ENCODE data around the gene CAMKMT. TPM values are rescaled to one million over a fixed set of nuclear protein-coding genes. Genes with fewer than 3 reads are reported as not detected.

Gene CAMKMT
- total and polyA plus RNA-seq, 7 donors, result 6.1 to 15.6 (median 11.6) TPM

GRCh38 chr2:44817673-44818335 lies 456.1 kb downstream of the CAMKMT start:
- Histone ChIP-seq H3K27ac (no peak overlapping the region), H3K4me1 (no peaks in the 10 kb centered on the region), H3K27me3 (peaks cover 0 to 13% (median 0%) of the 10 kb centered on the region in 3 donors), H3K4me3 (no peak overlapping the region), H3K9me3 (no peaks in the 10 kb centered on the region), H3K36me3 (no peaks in the 10 kb centered on the region)
- 75 to 88% methylated on average over 2 of the region's 2 CpGs for WGBS, 2 donors
- intact Hi-C loops (cut with DNase I), result no loop called here
- TF ChIP-seq EP300 (IDR thresholded peaks at IDR 0.05), result no peak
- TF ChIP-seq POLR2A (IDR thresholded peaks at IDR 0.05), result no peak
- no peak for TF ChIP-seq POLR2AphosphoS5 (IDR thresholded peaks at IDR 0.05)
- TF ChIP-seq CTCF (IDR thresholded peaks at IDR 0.05), result no peak
- DNase-seq, result no peak

- no peak for DNase-seq
- H3K36me3 ChIP-seq, result no peaks in the 10 kb centered on the region
- no peak overlapping the region for H3K4me3 ChIP-seq
- H3K9me3 ChIP-seq, result no peaks in the 10 kb centered on the region
- WGBS, 2 donors, result 83 to 86% methylated on average over 5 of the region's 5 CpGs
- H3K27me3 ChIP-seq, result peaks cover 0 to 3% (median 0%) of the 10 kb centered on the region in 3 donors
- TF ChIP-seq POLR2AphosphoS5 (IDR thresholded peaks at IDR 0.05) (no peak), CTCF (IDR thresholded peaks at IDR 0.05) (no peak), POLR2A (IDR thresholded peaks at IDR 0.05) (no peak), EP300 (IDR thresholded peaks at IDR 0.05) (no peak)
- intact Hi-C loops (cut with DNase I), result no loop called here
- H3K4me1 ChIP-seq, result no peaks in the 10 kb centered on the region
- no peak overlapping the region for H3K27ac ChIP-seq
These were observed 457.3 kb downstream of the CAMKMT start for GRCh38 chr2:44819061-44819460.

GRCh38 chr2:44821500-44821899 lies 459.8 kb downstream of the CAMKMT start:
- 74 to 89% methylated on average over 6 of the region's 6 CpGs for WGBS, 2 donors
- DNase-seq, result no peak
- Histone ChIP-seq H3K27me3 (no peaks in the 10 kb centered on the region), H3K36me3 (no peaks in the 10 kb centered on the region), H3K27ac (no peak overlapping the region), H3K4me1 (no peaks in the 10 kb centered on the region), H3K9me3 (no peaks in the 10 kb centered on the region), H3K4me3 (no peak overlapping the region)
- intact Hi-C loops (cut with DNase I), result no loop called here
- no peak for TF ChIP-seq CTCF (IDR thresholded peaks at IDR 0.05)
- TF ChIP-seq POLR2A (IDR thresholded peaks at IDR 0.05), result no peak
- no peak for TF ChIP-seq POLR2AphosphoS5 (IDR thresholded peaks at IDR 0.05)
- TF ChIP-seq EP300 (IDR thresholded peaks at IDR 0.05), result no peak

GRCh38 chr2:44822174-44822573 lies 460.4 kb downstream of the CAMKMT start:
- H3K27me3 ChIP-seq, result no peaks in the 10 kb centered on the region
- H3K36me3 ChIP-seq, result no peaks in the 10 kb centered on the region
- no peak overlapping the region for H3K4me3 ChIP-seq
- no peaks in the 10 kb centered on the region for H3K4me1 ChIP-seq
- TF ChIP-seq POLR2A (IDR thresholded peaks at IDR 0.05), result no peak
- TF ChIP-seq POLR2AphosphoS5 (IDR thresholded peaks at IDR 0.05), result no peak
- no peak for TF ChIP-seq EP300 (IDR thresholded peaks at IDR 0.05)
- no peak for TF ChIP-seq CTCF (IDR thresholded peaks at IDR 0.05)
- intact Hi-C loops (cut with DNase I), result no loop called here
- no peaks in the 10 kb centered on the region for H3K9me3 ChIP-seq
- DNase-seq, result no peak
- H3K27ac ChIP-seq, result no peak overlapping the region
- WGBS, 2 donors, result 87 to 88% methylated on average over 6 of the region's 6 CpGs

Other genes starting within 250 kb of the CAMKMT start
- gene PPM1B, start 193.1 kb upstream of the CAMKMT start, total RNA-seq, result 10 to 100 TPM; 41.3 to 47.8 (median 46.0) TPM
- 10 to 100 TPM; 29.4 to 40.8 (median 40.2) TPM for gene PPM1B, start 193.1 kb upstream of the CAMKMT start, polyA plus RNA-seq
- under 1 TPM in 3 of 4 donors, not detected in 1; 0.36 to 0.54 (median 0.49) TPM for gene SLC3A1, start 86.5 kb upstream of the CAMKMT start, total RNA-seq
- gene SLC3A1, start 86.5 kb upstream of the CAMKMT start, polyA plus RNA-seq, result 10 to 100 TPM in 1 of 3 donors, 1 to 10 TPM in 2; 6.6 to 12.0 (median 7.9) TPM
- gene PREPL, start 453 bp upstream of the CAMKMT start, total RNA-seq, result 10 to 100 TPM; 41.5 to 52.6 (median 48.1) TPM
- 10 to 100 TPM in 2 of 3 donors, 1 to 10 TPM in 1; 6.6 to 14.6 (median 10.2) TPM for gene PREPL, start 453 bp upstream of the CAMKMT start, polyA plus RNA-seq